Brain microvascular endothelial cell (primary cell): ENCODE data around the gene GRP.

Experiments
- DNase-seq: peaks from one replicate; pipeline ENCODE4 v3.0.0-alpha.2; 2020
- H3K27ac ChIP-seq: fragments of 250-450 bp; sonication (Bioruptor Pico); 2 replicates; pipeline ENCODE4 v1.5.1; 2020; ENCODE audit warnings: mild to moderate bottlenecking, moderate library complexity
- H3K27me3 ChIP-seq: fragments of 250-450 bp; sonication (Bioruptor Pico); replicated peaks from 2 replicates; pipeline ENCODE4 v1.5.1; 2020; ENCODE audit warnings: mild to moderate bottlenecking
- H3K36me3 ChIP-seq: fragments of 250-450 bp; sonication (Bioruptor Pico); replicated peaks from 2 replicates; pipeline ENCODE4 v1.5.1; 2020; ENCODE audit warnings: mild to moderate bottlenecking
- H3K4me3 ChIP-seq: 2 replicates; pipeline ENCODE4 v1.5.1; 2011; ENCODE audit warnings: low read depth, mild to moderate bottlenecking, control low read depth, low read length, moderate library complexity
- in situ Hi-C: cut with HindIII; loops from 2 replicates; pipeline ENCODE4 v1.10.0; 2017; ENCODE audit warnings: low sequenced_read_pairs, low pct_ligation_motif_present
- TF ChIP-seq, protein P1 (sequence below): IDR thresholded peaks from 2 replicates; pipeline ENCODE4 v1.5.1; 2011; ENCODE audit warnings: low read depth, mild to moderate bottlenecking, moderate library complexity, low read length, control low read depth, inconsistent platforms; ENCODE audit errors: missing control alignments

Gene GRP

GRCh38 chr18:59219672-59220163, at the start of gene GRP:
Gene GRP (plus strand): TSS chr18:59220158. CDS start chr18:59220266, 108 bp downstream.
- DNase-seq, result no peak
- TF ChIP-seq, protein P1, sequence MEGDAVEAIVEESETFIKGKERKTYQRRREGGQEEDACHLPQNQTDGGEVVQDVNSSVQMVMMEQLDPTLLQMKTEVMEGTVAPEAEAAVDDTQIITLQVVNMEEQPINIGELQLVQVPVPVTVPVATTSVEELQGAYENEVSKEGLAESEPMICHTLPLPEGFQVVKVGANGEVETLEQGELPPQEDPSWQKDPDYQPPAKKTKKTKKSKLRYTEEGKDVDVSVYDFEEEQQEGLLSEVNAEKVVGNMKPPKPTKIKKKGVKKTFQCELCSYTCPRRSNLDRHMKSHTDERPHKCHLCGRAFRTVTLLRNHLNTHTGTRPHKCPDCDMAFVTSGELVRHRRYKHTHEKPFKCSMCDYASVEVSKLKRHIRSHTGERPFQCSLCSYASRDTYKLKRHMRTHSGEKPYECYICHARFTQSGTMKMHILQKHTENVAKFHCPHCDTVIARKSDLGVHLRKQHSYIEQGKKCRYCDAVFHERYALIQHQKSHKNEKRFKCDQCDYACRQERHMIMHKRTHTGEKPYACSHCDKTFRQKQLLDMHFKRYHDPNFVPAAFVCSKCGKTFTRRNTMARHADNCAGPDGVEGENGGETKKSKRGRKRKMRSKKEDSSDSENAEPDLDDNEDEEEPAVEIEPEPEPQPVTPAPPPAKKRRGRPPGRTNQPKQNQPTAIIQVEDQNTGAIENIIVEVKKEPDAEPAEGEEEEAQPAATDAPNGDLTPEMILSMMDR, result no peak
- H3K27ac ChIP-seq, result no peak within 1 kb of the TSS
- H3K36me3 ChIP-seq, result no peaks in the 10 kb centered on the region
- H3K27me3 ChIP-seq, result peaks cover 59% of the 10 kb centered on the region
- H3K4me3 ChIP-seq, result no peak within 1 kb of the TSS
- in situ Hi-C loops, result no loop called here

- Histone ChIP-seq H3K4me3 (no peak overlapping the region), H3K27me3 (no peaks in the 10 kb centered on the region), H3K36me3 (no peaks in the 10 kb centered on the region), H3K27ac (no peak overlapping the region)
- no peak for DNase-seq
- in situ Hi-C loops, result no loop called here
- TF ChIP-seq, protein P1, result no peak
These were observed 47.2 kb upstream of the GRP start for GRCh38 chr18:59172664-59173249.

DNA sequence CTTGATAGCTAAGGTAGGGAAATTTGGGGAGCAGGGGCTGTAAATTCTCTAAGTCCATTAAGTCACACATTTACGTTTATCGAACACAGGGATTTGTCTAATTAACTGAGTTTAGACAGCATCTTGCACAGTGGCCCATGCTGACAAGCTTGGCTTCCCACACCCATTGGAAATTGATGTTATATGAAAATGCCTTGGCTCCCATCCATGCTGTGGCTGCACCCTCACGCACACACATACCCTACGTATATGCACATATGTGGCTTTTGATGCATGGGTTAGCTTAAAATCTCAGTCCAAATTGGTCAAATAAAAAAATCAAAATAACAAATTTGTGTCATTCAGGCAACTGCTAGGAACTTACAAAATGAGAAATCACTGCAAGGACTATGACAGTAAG, 42.5 kb upstream of the GRP start:
- Histone ChIP-seq H3K27ac (no peak overlapping the region), H3K36me3 (no peaks in the 10 kb centered on the region), H3K4me3 (no peak overlapping the region), H3K27me3 (no peaks in the 10 kb centered on the region)
- in situ Hi-C loops, result no loop called here
- TF ChIP-seq, protein P1, result no peak
- DNase-seq, result no peak

DNA sequence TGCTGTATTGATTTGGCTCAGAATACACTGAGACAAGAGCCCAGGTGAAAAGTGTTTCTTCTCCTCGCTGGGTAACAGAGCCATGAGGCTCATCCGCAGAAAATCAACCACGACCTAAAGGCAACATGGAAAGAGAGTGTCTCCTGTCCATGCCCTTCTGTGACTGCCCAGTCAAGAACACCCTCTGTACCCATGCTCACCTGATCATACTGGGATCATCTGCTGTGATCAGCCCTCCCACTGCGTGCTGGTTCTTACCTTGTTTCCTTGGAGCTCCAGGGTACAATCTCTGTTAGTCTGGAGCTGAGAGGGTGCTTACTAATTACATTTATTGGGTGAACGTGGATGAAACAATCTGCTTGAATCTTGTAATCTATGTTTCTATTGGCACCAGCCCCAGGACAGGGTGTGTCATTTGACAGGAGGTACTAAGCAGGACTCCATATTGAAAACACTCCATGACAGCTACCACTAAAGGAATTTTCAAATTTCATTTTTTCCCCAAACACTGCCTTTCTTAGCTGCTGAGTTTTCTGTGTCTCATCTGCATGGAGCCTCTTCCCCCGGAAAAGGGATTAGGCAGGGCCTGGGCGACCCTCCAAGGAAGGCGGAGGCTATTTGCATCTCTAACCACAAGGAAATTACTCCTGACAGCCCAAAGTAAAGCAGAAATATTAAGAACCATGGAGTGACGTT, 39.7 kb upstream of the GRP start:
- H3K36me3 ChIP-seq, result no peaks in the 10 kb centered on the region
- TF ChIP-seq, protein P1, result no peak
- in situ Hi-C loops, result no loop called here
- H3K4me3 ChIP-seq, result no peak overlapping the region
- no peak overlapping the region for H3K27ac ChIP-seq
- peak; percentile 13 for DNase-seq
- H3K27me3 ChIP-seq, result peaks cover 2% of the 10 kb centered on the region

- no peak for DNase-seq
- in situ Hi-C loops, result no loop called here
These were observed 37.3 kb upstream of the GRP start for GRCh38 chr18:59182673-59183072.

More at GRCh38 chr18:59182673-59183072, 37.3 kb upstream of the GRP start:
- Histone ChIP-seq H3K27me3 (peaks cover 2% of the 10 kb centered on the region), H3K27ac (no peak overlapping the region), H3K36me3 (no peaks in the 10 kb centered on the region), H3K4me3 (no peak overlapping the region)
- TF ChIP-seq, protein P1, result no peak
